Nephron progenitor cell (in vitro differentiated cells): ENCODE results near the gene NMNAT2.
A peak's percentile ranks its signal among the peaks of the same experiment; 100 is the strongest.

Source experiments
- DNase-seq: peaks from one replicate; pipeline ENCODE4 v3.0.0; 2021
- H3K27ac Mint-ChIP-seq: 2 replicates; pipeline ENCODE4 v1.8.0; 2021; ENCODE audit warnings: mild to moderate bottlenecking, moderate library complexity, mixed read lengths
- H3K27me3 Mint-ChIP-seq: 2 replicates; pipeline ENCODE4 v1.8.0; 2021; ENCODE audit warnings: mild to moderate bottlenecking, low read depth, mixed read lengths; ENCODE audit not compliant: poor library complexity
- H3K36me3 Mint-ChIP-seq: 2 replicates; pipeline ENCODE4 v1.8.0; 2021; ENCODE audit warnings: low read depth, mixed read lengths
- H3K4me1 Mint-ChIP-seq: 2 replicates; pipeline ENCODE4 v1.8.0; 2021; ENCODE audit warnings: mixed read lengths
- H3K4me3 Mint-ChIP-seq: 2 replicates; pipeline ENCODE4 v1.8.0; 2021; ENCODE audit warnings: mild to moderate bottlenecking, moderate library complexity, mixed read lengths
- H3K9me3 Mint-ChIP-seq: 2 replicates; pipeline ENCODE4 v1.8.0; 2021; ENCODE audit warnings: mild to moderate bottlenecking, moderate library complexity, mixed read lengths
- CTCF ChIP-seq: fragments of 200-600 bp; sonication (generic); IDR thresholded peaks from 2 replicates; pipeline ENCODE4 v1.5.0; 2021; ENCODE audit warnings: antibody characterized with exemption

Gene NMNAT2

GRCh38 chr1:183272390-183272848 lies 145.8 kb downstream of the NMNAT2 start:
- Mint-ChIP-seq H3K27ac (no peak overlapping the region), H3K36me3 (peaks cover 5% of the 10 kb centered on the region), H3K4me3 (no peak overlapping the region), H3K4me1 (peaks cover 73% of the 10 kb centered on the region), H3K27me3 (no peaks in the 10 kb centered on the region), H3K9me3 (no peaks in the 10 kb centered on the region)
- DNase-seq, result no peak
- TF ChIP-seq CTCF, result no peak

DNA sequence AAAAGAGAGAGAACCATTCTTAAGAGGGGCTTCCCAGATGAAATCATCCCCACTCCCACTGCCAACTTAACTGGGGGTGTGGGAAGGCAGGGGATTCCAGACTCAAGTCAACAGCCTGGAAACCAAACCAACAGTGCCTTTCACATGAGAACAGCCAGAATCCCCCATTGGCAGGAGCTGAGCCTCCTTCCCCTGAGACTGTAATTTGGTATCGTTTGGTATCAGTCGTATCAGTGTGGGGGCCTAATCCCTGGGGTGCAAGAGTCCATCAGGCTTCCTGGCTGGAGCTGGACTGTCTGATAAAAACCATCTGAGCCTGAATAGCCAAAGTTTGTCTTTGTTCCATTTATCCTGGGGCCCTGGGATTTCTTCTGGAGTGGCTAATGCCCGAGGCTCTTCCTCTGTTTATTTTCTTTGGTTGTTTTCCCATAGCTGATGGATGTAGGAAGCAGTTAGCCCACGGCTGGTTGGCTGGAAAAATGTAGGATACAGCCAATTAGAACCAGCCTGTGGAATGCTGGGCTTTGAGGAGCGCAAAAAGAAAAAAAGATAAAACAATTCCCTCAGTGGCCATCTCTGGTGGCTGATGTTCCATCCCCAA lies 147.5 kb downstream of the NMNAT2 start:
- peaks cover 64% of the 10 kb centered on the region for H3K4me1 Mint-ChIP-seq
- peak overlapping the region; percentile 63 for H3K27ac Mint-ChIP-seq
- no peaks in the 10 kb centered on the region for H3K27me3 Mint-ChIP-seq
- H3K4me3 Mint-ChIP-seq, result peak overlapping the region; percentile 49
- peaks cover 5% of the 10 kb centered on the region for H3K36me3 Mint-ChIP-seq
- TF ChIP-seq CTCF, result no peak
- DNase-seq, result no peak
- no peaks in the 10 kb centered on the region for H3K9me3 Mint-ChIP-seq

GRCh38 chr1:183267646-183268431 lies 150.3 kb downstream of the NMNAT2 start:
- Mint-ChIP-seq H3K27ac (no peak overlapping the region), H3K27me3 (no peaks in the 10 kb centered on the region), H3K4me1 (peaks cover 48% of the 10 kb centered on the region), H3K9me3 (no peaks in the 10 kb centered on the region), H3K4me3 (no peak overlapping the region), H3K36me3 (peaks cover 5% of the 10 kb centered on the region)
- DNase-seq, result no peak
- TF ChIP-seq CTCF, result no peak

- DNase-seq, result no peak
- Mint-ChIP-seq H3K27me3 (peaks cover 4% of the 10 kb centered on the region), H3K9me3 (no peaks in the 10 kb centered on the region), H3K36me3 (peaks cover 10% of the 10 kb centered on the region), H3K27ac (peak overlapping the region; percentile 70), H3K4me3 (no peak overlapping the region), H3K4me1 (peaks cover 35% of the 10 kb centered on the region)
- TF ChIP-seq CTCF, result no peak
Observed at GRCh38 chr1:183263886-183264602, 154.1 kb downstream of the NMNAT2 start.

DNA sequence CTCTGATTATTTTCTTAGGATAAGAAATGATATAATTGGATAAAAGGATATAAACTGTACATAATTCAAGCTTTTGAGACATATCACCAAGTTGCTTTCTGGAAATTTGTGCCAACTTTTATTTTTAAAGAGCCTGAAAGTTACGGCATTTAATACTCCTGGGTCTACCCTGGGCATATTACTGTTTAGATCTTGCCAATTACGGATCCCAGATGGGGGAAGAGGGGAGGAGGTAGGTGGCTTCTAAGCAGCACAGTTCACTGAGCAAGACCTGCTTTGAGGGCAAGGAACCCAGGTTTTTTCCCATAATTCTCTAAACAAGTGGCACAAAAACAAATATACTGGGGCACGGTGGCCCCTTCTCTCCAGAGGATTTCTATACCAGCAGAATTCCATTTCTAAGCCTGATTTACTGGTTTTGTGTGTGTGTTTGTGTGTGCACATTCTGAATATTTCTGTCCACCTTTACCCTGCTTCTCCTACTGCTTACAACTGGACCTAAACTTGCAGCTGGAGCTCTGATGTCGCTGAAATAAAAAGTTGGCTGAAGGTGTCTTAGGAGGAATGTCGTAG lies 155.5 kb downstream of the NMNAT2 start:
- TF ChIP-seq CTCF, result no peak
- no peak overlapping the region for H3K4me3 Mint-ChIP-seq
- peaks cover 4% of the 10 kb centered on the region for H3K27me3 Mint-ChIP-seq
- peaks cover 31% of the 10 kb centered on the region for H3K4me1 Mint-ChIP-seq
- H3K27ac Mint-ChIP-seq, result no peak overlapping the region
- no peak for DNase-seq
- H3K36me3 Mint-ChIP-seq, result peaks cover 10% of the 10 kb centered on the region
- no peaks in the 10 kb centered on the region for H3K9me3 Mint-ChIP-seq
